ENCODE measurements around the gene JUN. TPM values are rescaled to one million over a fixed set of nuclear protein-coding genes. Genes with fewer than 3 reads are reported as not detected.

The JUN gene
- total RNA-seq, 2 experiments from 2014 or later = 51.4 to 53.2 TPM

DNA sequence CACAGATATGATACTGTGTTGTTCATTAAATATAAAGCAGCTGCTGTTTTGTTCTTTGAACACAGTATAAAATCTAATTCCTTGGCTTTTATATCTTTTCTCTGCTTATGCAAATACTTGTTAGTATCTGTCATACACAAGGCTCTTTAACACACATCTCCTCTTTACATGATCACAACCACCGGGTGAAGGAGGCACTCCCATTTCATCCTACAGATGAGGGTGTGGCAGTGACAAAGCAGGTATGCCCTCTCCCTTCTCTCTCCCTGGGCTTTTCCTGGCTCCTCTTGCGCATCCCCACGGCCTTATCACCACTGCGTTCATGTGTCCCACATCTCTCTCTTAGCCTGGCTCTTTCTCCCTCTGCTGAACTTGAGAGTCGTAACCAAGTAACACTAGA, 38.2 kb downstream of the JUN start:
- Mint-ChIP-seq H3K4me3 (no peak overlapping the region), H3K27me3 (peaks cover 10% of the 10 kb centered on the region), H3K27ac (no peak overlapping the region), H3K36me3 (ENCODE audit: low read depth) (no peaks in the 10 kb centered on the region), H3K9me3 (no peaks in the 10 kb centered on the region), H3K4me1 (ENCODE audit: low read depth) (no peaks in the 10 kb centered on the region)
- ATAC-seq (no peak), DNase-seq (no peak)
- CTCF ChIA-PET = no interaction called here
- TF ChIP-seq, protein P1, sequence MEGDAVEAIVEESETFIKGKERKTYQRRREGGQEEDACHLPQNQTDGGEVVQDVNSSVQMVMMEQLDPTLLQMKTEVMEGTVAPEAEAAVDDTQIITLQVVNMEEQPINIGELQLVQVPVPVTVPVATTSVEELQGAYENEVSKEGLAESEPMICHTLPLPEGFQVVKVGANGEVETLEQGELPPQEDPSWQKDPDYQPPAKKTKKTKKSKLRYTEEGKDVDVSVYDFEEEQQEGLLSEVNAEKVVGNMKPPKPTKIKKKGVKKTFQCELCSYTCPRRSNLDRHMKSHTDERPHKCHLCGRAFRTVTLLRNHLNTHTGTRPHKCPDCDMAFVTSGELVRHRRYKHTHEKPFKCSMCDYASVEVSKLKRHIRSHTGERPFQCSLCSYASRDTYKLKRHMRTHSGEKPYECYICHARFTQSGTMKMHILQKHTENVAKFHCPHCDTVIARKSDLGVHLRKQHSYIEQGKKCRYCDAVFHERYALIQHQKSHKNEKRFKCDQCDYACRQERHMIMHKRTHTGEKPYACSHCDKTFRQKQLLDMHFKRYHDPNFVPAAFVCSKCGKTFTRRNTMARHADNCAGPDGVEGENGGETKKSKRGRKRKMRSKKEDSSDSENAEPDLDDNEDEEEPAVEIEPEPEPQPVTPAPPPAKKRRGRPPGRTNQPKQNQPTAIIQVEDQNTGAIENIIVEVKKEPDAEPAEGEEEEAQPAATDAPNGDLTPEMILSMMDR (IDR thresholded peaks at IDR 0.05) = no peak
- POLR2A ChIA-PET = no interaction called here
- intact Hi-C loops (cut with micrococcal nuclease) = no loop called here

DNA sequence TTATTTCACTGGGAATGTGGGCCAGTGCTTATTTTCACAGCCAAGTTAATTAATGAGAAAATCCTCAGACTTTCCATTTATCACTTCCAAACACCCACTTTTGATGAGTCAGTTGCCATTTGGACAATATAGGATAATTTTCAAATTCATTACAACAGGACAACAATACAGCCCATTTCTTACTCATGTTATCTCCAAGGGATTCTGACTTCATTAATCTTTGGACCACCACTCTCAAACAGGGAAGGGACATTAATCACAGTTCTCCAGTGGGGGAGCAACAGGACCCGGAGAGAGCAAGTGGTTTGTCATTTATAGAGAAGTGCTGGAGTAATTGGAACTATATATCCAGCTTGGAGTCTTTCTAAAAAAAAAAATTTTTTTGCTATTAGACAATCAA, 38.7 kb downstream of the JUN start:
- TF ChIP-seq, protein P1 (IDR thresholded peaks at IDR 0.05) = no peak
- no peak for ATAC-seq
- Mint-ChIP-seq H3K4me3 (no peak overlapping the region), H3K27me3 (peaks cover 10% of the 10 kb centered on the region), H3K4me1 (ENCODE audit: low read depth) (no peaks in the 10 kb centered on the region), H3K9me3 (no peaks in the 10 kb centered on the region), H3K27ac (no peak overlapping the region), H3K36me3 (ENCODE audit: low read depth) (no peaks in the 10 kb centered on the region)
- intact Hi-C loops (cut with micrococcal nuclease) = no loop called here
- ChIA-PET CTCF (no interaction called here), POLR2A (no interaction called here)
- DNase-seq = no peak

DNA sequence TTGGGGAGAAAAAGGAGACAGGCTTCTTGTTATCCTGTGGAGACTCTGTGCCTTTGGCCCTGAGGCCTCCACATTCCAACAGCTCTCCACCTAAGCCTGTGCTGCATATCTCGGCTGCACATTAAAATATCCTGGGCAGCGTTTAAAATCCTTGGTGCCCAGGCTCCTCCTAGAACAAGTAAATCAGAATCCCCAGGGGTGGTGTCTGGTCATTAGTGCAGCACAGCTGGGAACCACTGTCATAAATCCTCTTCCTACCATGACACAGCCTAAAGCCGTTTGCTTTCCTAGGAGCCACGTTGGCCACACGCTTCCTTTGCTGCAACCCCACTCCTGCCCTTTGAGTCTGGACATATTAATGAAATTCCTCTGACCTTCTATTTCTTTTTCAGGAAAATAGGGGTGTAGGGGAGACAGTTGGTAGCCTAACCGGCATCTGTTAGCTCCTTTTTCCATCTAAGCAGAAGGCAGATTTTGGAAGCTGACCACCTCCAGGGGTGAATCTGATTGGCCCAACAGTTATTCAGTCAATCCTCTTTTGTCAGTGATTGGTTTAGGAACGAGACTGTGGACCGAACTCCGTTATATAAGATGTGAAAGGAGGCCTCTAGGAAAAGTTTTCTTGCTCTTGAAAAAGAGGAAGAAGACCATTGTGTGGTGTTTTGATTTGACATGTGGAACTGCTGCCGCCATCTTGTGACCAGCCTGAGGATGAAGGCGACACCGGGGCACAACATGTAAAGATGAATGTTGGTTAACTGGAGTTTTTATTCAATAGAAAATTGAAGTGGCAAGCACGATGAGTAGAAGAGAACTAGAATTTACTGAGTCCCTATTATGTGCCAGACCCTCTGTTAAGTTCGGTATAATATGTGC, 41.9 kb downstream of the JUN start:
- H3K9me3 Mint-ChIP-seq = no peaks in the 10 kb centered on the region
- no peak for DNase-seq
- no peak for ATAC-seq
- no peak overlapping the region for H3K27ac Mint-ChIP-seq
- H3K27me3 Mint-ChIP-seq = peaks cover 12% of the 10 kb centered on the region
- TF ChIP-seq, protein P1 (IDR thresholded peaks at IDR 0.05) = no peak
- ChIA-PET CTCF (interaction anchor here (1.0 to 6.4 kb wide), 5 partner anchors 12 to 957 kb away, joined by 4 to 51 read pairs (median 7); no protein-coding TSS in a partner anchor), POLR2A (interaction anchor here (1.0 to 1.3 kb wide), 3 partner anchors 11 to 956 kb away, joined by 3 to 4 read pairs (median 3); no protein-coding TSS in a partner anchor)
- no peaks in the 10 kb centered on the region for H3K36me3 Mint-ChIP-seq (ENCODE audit: low read depth)
- intact Hi-C loops (cut with micrococcal nuclease) = loop anchor here (2.0 to 5.0 kb wide), 2 partner anchors 957 to 1015 kb away; no protein-coding TSS in a partner anchor
- no peak overlapping the region for H3K4me3 Mint-ChIP-seq
- no peaks in the 10 kb centered on the region for H3K4me1 Mint-ChIP-seq (ENCODE audit: low read depth)

DNA sequence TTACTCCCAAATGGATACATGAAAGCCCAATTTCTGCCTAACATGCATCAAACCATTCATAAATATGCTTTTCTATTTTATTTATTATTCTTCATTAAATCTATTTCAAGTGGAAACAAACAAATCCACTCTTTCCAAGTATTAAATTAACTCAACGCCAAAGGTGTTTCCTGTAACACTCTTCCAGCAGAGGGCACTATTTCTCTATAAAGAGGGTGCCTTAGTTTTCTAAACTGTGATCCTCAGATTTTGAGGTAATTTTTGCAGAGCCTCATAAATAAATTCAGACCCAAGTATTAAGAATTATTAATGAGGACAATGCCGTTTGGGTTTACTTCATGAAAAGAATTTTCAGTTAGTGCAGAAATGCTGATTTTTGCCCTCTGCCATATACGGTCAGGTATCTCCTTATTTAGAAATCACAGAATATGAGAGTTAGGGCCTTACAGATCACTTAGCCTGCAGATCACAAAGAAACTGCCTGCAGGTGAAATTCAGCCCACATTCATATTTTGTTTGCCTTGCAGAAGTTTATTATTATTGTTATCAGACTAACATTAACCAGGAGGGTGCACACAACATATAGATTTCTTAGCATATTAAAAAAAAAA, 43.9 kb downstream of the JUN start:
- intact Hi-C loops (cut with micrococcal nuclease) = loop anchor here (2.0 to 5.0 kb wide), 2 partner anchors 959 to 1017 kb away; no protein-coding TSS in a partner anchor
- CTCF ChIA-PET = interaction anchor here (0.9 to 6.4 kb wide), 6 partner anchors 8 to 1019 kb away, joined by 3 to 51 read pairs (median 6); no protein-coding TSS in a partner anchor
- POLR2A ChIA-PET = no interaction called here
- H3K4me1 Mint-ChIP-seq (ENCODE audit: low read depth) = no peaks in the 10 kb centered on the region
- no peak for ATAC-seq
- TF ChIP-seq, protein P1 (IDR thresholded peaks at IDR 0.05) = peak; percentile 79
- DNase-seq = peak; percentile 26
- no peaks in the 10 kb centered on the region for H3K36me3 Mint-ChIP-seq (ENCODE audit: low read depth)
- H3K9me3 Mint-ChIP-seq = no peaks in the 10 kb centered on the region
- no peak overlapping the region for H3K4me3 Mint-ChIP-seq
- H3K27me3 Mint-ChIP-seq = peaks cover 5% of the 10 kb centered on the region
- no peak overlapping the region for H3K27ac Mint-ChIP-seq

DNA sequence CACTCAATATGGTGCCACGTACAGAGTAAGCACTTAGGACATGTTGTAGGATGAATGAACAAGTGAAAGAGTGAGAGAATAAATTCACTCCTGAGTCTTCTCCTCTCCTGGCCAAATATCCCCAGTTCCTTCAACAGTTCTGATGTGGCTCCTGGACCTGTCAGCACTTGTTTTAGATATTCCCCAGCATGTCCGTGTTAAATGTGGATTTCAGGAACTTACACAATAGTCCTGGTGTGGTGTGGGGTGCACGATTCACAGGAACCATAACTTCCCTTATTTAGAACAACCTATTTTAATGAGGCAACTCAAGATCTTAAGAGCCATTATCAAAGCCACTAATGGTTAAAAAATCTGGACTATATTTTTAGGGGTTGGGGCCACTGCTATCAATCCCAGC, 45.0 kb downstream of the JUN start:
- no peak overlapping the region for H3K4me3 Mint-ChIP-seq
- H3K27ac Mint-ChIP-seq = no peak overlapping the region
- intact Hi-C loops (cut with micrococcal nuclease) = no loop called here
- TF ChIP-seq, protein P1 (IDR thresholded peaks at IDR 0.05) = no peak
- DNase-seq (no peak), ATAC-seq (no peak)
- H3K4me1 Mint-ChIP-seq (ENCODE audit: low read depth) = no peaks in the 10 kb centered on the region
- H3K9me3 Mint-ChIP-seq = no peaks in the 10 kb centered on the region
- no peaks in the 10 kb centered on the region for H3K36me3 Mint-ChIP-seq (ENCODE audit: low read depth)
- peaks cover 2% of the 10 kb centered on the region for H3K27me3 Mint-ChIP-seq
- POLR2A ChIA-PET = no interaction called here
- CTCF ChIA-PET = interaction anchor here (0.9 to 6.4 kb wide), 3 partner anchors 35 to 1020 kb away, joined by 3 to 51 read pairs (median 9); no protein-coding TSS in a partner anchor

Data from activated CD8-positive, alpha-beta T cell treated with anti-CD3 and anti-CD28 coated beads for 36 hours (primary cell).